ENCODE results near the gene VSTM1. TPM values are rescaled to one million over a fixed set of nuclear protein-coding genes. Genes with fewer than 3 reads are reported as not detected.
"Not testable (repeated sequence)": the region's sequence is repeated elsewhere in the genome, so short reads cannot be mapped to it uniquely, and the experiment has no call there.

Gene VSTM1
- total RNA-seq, 4 donors from 2014 or later, result 0.33 TPM; not detected in 3

DNA sequence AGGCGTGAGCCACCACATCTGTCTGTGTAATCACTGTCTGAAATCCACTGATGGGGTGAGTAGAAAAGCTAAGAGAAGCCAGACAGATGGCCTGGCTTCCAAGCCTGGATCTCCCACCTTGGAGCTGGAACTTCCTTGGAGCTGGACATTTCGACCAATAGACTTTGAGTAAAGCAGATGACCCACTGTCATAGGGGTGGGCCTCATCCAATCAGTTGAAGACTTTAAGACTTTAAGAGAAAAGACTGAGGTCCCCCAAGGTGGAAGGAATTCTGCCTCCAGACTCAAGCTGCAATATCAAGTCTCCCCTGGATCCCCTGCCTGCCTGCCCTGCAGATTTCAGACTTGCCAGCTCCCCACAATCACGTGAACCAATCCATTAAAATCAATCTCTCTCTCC, 20.7 kb downstream of the VSTM1 start:
- 73% methylated on average over 3 of the region's 3 CpGs for WGBS
- no peaks in the 10 kb centered on the region for H3K4me1 ChIP-seq
- H3K4me3 ChIP-seq, result no peak overlapping the region
- no peaks in the 10 kb centered on the region for H3K36me3 ChIP-seq
- DNase-seq (ENCODE audit: extremely low spot score), result no peak
- TF ChIP-seq POLR2AphosphoS5 (IDR thresholded peaks at IDR 0.05) (no peak), EP300 (IDR thresholded peaks at IDR 0.05) (no peak), POLR2A (IDR thresholded peaks at IDR 0.05; ENCODE audit: low read depth) (no peak)
- TF ChIP-seq, protein P1, sequence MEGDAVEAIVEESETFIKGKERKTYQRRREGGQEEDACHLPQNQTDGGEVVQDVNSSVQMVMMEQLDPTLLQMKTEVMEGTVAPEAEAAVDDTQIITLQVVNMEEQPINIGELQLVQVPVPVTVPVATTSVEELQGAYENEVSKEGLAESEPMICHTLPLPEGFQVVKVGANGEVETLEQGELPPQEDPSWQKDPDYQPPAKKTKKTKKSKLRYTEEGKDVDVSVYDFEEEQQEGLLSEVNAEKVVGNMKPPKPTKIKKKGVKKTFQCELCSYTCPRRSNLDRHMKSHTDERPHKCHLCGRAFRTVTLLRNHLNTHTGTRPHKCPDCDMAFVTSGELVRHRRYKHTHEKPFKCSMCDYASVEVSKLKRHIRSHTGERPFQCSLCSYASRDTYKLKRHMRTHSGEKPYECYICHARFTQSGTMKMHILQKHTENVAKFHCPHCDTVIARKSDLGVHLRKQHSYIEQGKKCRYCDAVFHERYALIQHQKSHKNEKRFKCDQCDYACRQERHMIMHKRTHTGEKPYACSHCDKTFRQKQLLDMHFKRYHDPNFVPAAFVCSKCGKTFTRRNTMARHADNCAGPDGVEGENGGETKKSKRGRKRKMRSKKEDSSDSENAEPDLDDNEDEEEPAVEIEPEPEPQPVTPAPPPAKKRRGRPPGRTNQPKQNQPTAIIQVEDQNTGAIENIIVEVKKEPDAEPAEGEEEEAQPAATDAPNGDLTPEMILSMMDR (IDR thresholded peaks at IDR 0.05), result no peak
- intact Hi-C loops (cut with DNase I), result no loop called here
- no peaks in the 10 kb centered on the region for H3K9me3 ChIP-seq
- peaks cover 0 to 83% (median 0%) of the 10 kb centered on the region in 4 donors for H3K27me3 ChIP-seq
- H3K27ac ChIP-seq (replicated peaks in 1 of 4), result no peak overlapping the region

DNA sequence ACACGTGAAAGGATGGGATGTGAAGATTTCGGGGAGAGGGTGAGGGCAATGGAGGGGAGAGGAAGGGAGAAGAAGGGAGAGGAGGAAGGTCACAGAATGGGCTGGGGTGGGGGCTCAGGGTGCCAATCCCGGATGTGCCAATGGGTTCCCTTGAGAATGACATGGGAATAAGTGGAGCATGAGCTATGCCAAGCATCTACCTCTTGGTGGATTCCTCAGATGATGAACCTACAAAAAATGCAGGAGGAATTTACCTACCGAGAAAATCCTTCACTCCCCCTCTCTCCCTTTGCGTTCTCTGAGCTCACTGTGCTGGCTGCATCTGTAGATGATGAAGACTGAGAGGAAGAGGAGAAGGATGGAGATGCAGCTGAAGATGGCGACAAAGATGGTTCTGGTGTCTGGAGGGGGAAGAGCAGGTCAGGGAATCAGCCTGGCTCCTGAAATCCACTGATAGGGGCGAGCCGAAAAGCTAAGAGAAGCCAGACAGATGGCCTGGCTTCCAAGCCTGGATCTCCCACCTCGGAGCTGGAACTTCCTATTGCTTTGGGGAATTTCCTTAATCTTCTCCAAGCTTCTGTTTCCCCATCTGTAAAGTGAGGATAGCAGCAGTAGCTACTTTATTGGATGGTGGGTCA, 21.6 kb downstream of the VSTM1 start:
- TF ChIP-seq EP300 (IDR thresholded peaks at IDR 0.05), result no peak
- H3K4me3 ChIP-seq, result no peak overlapping the region
- no peaks in the 10 kb centered on the region for H3K9me3 ChIP-seq
- H3K4me1 ChIP-seq, result no peaks in the 10 kb centered on the region
- no peak overlapping the region for H3K27ac ChIP-seq (replicated peaks in 1 of 4)
- WGBS, result 65% methylated on average over 9 of the region's 9 CpGs
- intact Hi-C loops (cut with DNase I), result no loop called here
- H3K36me3 ChIP-seq, result no peaks in the 10 kb centered on the region
- H3K27me3 ChIP-seq, result peaks cover 0 to 74% (median 0%) of the 10 kb centered on the region in 4 donors
- no peak for DNase-seq (ENCODE audit: extremely low spot score)

DNA sequence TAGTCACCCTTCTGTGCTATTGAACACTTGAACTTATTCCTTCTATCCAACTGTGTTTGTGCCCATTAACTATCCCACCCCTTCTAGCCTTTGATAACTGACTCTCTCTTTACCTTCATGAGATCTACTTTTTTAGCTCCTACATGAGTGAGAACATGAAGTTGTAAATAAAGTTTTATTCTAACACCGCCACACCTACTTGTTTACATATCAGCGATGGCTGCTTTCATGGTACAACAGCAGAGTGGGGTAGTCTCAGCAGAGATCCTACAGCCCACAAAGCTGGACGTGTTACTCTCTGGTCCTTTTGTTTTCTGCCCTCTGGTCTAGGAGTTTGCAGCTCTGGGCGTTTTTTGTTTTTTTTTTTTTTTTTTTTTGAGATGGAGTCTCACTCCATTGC, 23.7 kb downstream of the VSTM1 start:
- DNase-seq (ENCODE audit: extremely low spot score), result no peak
- H3K9me3 ChIP-seq, result no peaks in the 10 kb centered on the region
- H3K4me1 ChIP-seq, result no peaks in the 10 kb centered on the region
- intact Hi-C loops (cut with DNase I), result no loop called here
- no peaks in the 10 kb centered on the region for H3K36me3 ChIP-seq
- no peak overlapping the region for H3K4me3 ChIP-seq
- TF ChIP-seq EP300 (IDR thresholded peaks at IDR 0.05) (no peak), POLR2AphosphoS5 (IDR thresholded peaks at IDR 0.05) (no peak), POLR2A (IDR thresholded peaks at IDR 0.05; ENCODE audit: low read depth) (no peak)
- TF ChIP-seq, protein P1 (IDR thresholded peaks at IDR 0.05), result no peak
- no peak overlapping the region for H3K27ac ChIP-seq (replicated peaks in 1 of 4)
- 77% methylated on average over 4 of the region's 4 CpGs for WGBS
- H3K27me3 ChIP-seq, result peaks cover 0 to 71% (median 0%) of the 10 kb centered on the region in 4 donors

DNA sequence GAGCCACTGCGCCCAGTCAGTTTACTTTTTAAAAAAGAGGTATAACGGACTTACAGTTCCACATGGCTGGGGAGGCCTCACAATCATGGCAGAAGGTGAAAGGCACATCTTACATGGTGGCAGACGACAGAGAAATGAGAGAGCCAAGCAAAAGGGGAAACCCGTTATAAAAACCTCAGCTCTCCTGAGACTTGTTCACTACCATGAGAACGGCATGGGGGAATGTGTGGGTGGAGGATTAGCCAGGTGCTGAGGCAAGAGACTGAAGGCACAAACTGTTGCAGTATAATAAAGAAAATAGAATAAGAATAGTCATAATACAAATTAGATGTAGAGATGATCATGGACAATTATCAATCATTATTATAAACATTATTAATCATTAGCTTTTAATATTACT, 27.2 kb downstream of the VSTM1 start:
- 76% methylated on average over 5 of the region's 5 CpGs for WGBS
- H3K4me1 ChIP-seq; intact Hi-C loops (cut with DNase I); H3K36me3 ChIP-seq; H3K9me3 ChIP-seq; DNase-seq (ENCODE audit: extremely low spot score); H3K4me3 ChIP-seq; H3K27ac ChIP-seq (replicated peaks in 1 of 4): not testable (repeated sequence)
- H3K27me3 ChIP-seq, result peaks cover 0 to 67% (median 0%) of the 10 kb centered on the region in 4 donors

DNA sequence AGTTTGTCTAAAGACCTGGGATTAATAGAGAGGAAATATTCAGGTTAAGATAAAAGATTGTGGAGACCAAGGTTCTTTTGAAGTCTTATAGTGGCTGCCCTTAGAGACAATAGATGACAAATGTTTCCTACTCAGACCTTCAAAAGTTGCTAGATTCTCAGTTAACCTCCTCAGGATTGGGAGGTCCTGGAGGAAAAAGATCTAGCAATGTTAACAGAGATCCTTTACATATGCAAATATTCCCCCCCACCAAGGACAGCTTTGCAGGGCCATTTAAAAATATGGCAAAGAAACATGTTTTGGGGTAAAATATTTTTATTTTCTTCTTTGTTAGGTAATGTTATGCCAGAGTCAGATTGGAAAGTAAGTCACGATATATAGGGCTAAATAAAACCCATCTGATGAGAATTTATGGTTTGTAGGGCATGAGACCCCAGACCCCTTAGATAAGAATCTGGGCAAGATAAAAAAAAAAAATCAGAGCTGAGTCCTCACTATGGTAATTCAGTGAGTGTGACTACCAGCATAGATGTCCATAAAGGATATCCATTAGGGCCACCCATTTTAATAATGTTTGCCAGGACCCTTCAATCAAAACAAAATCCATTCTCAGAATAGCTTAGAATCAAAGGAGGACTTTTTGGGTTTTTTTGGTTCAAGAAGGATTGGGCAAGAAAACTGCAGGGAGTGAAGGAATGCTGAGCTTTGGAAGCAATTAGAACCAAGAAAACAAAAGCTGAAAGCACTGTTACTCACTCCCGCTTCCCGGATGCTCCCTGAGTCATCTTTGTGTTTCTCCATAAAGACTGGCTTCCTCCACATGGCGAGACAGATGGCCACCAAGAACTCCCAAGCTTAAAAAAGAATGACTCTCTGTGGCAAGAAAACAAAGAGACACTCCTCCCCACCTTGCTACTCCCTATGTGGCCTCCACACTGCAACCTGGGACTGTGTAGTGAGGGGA, 28.2 kb downstream of the VSTM1 start:
- H3K27me3 ChIP-seq, result peaks cover 0 to 65% (median 0%) of the 10 kb centered on the region in 4 donors

More for the DNA sequence above, 28.2 kb downstream of the VSTM1 start:
- Histone ChIP-seq H3K9me3 (no peaks in the 10 kb centered on the region), H3K4me3 (no peak overlapping the region), H3K4me1 (no peaks in the 10 kb centered on the region), H3K27ac (replicated peaks in 1 of 4) (no peak overlapping the region), H3K36me3 (no peaks in the 10 kb centered on the region)
- DNase-seq (ENCODE audit: extremely low spot score), result no peak
- intact Hi-C loops (cut with DNase I), result no loop called here
- TF ChIP-seq POLR2A (IDR thresholded peaks at IDR 0.05; ENCODE audit: low read depth) (no peak), POLR2AphosphoS5 (IDR thresholded peaks at IDR 0.05) (no peak)
- TF ChIP-seq, protein P1 (IDR thresholded peaks at IDR 0.05), result no peak
- 69% methylated on average over 4 of the region's 4 CpGs for WGBS

All from esophagus muscularis mucosa (tissue), 4 donors.